ENCODE results near the gene MLLT6. TPM values are rescaled to one million over a fixed set of nuclear protein-coding genes. Genes with fewer than 3 reads are reported as not detected.

MLLT6 gene
- total and polyA plus RNA-seq, 2 of the 13 experiments (the other 11 are each of a cell fraction or from before 2014, with no cell fraction given), result 50.7 to 69.5 TPM

- TF ChIP-seq ATRX (CRISPR knock-in tag; IDR thresholded peaks at IDR 0.05; ENCODE audit: borderline replicate concordance) (no peak), SPEN (CRISPR knock-in tag; IDR thresholded peaks at IDR 0.05; ENCODE audit: low read depth) (peak; percentile 57; the same call in 1 of the 2 replicates), ZNF768 (CRISPR knock-in tag; IDR thresholded peaks at IDR 0.05) (peak; percentile 98), ZSCAN25 (CRISPR knock-in tag; IDR thresholded peaks at IDR 0.05) (peak; percentile 54; the same call in 1 of the 2 replicates), FLYWCH1 (CRISPR knock-in tag; IDR thresholded peaks at IDR 0.05) (no peak), ZNF747 (CRISPR knock-in tag; IDR thresholded peaks at IDR 0.05; ENCODE audit: borderline replicate concordance) (no peak), ZNF572 (CRISPR knock-in tag; IDR thresholded peaks at IDR 0.05) (no peak), POGK (CRISPR knock-in tag; conservative IDR thresholded peaks at IDR 0.05) (peak; percentile 56; the same call in 1 of the 2 replicates), ZNF749 (CRISPR knock-in tag; IDR thresholded peaks at IDR 0.05; ENCODE audit: borderline replicate concordance) (peak; percentile 35; the same call in 1 of the 2 replicates), ZNF331 (CRISPR knock-in tag; IDR thresholded peaks at IDR 0.05) (peak; percentile 83; the same call in 1 of the 2 replicates), ZNF382 (CRISPR knock-in tag; IDR thresholded peaks at IDR 0.05; ENCODE audit: borderline replicate concordance) (no peak), ZMYM2 (CRISPR knock-in tag; IDR thresholded peaks at IDR 0.05) (no peak), CSRNP1 (CRISPR knock-in tag; IDR thresholded peaks at IDR 0.05) (no peak), CHD4 (IDR thresholded peaks at IDR 0.05; ENCODE audit: borderline replicate concordance, low read length) (peak; percentile 99), RARG (CRISPR knock-in tag; IDR thresholded peaks at IDR 0.05; ENCODE audit: low read depth) (no peak), NFYB (CRISPR knock-in tag; IDR thresholded peaks at IDR 0.05) (no peak), ZNF296 (CRISPR knock-in tag; conservative IDR thresholded peaks at IDR 0.05) (no peak), ZNF557 (CRISPR knock-in tag; IDR thresholded peaks at IDR 0.05) (no peak), RBFOX2 (IDR thresholded peaks at IDR 0.05; ENCODE audit: low read depth, low read length) (no peak), ZBTB38 (CRISPR knock-in tag; IDR thresholded peaks at IDR 0.05) (no peak), ZNF543 (CRISPR knock-in tag; IDR thresholded peaks at IDR 0.05) (no peak), ZNF24 (IDR thresholded peaks at IDR 0.05) (peak; percentile 49), EP300 (IDR thresholded peaks at IDR 0.05; ENCODE audit: low read depth in 2 of 2, low read length in 2 of 2) (no peak), EP300 (CRISPR knock-in tag; IDR thresholded peaks at IDR 0.05; ENCODE audit: borderline replicate concordance) (0 out of 2 replicates have a peak, but pooled peaks have one; percentile 63), BRF2 (CRISPR knock-in tag; IDR thresholded peaks at IDR 0.05) (peak; percentile 69; the same call in 1 of the 2 replicates), SMARCC2 (IDR thresholded peaks at IDR 0.05) (no peak), ZNF549 (CRISPR knock-in tag; IDR thresholded peaks at IDR 0.05) (no peak), ZFAT (CRISPR knock-in tag; conservative IDR thresholded peaks at IDR 0.05) (no peak)
Measured at GRCh38 chr17:38667099-38667786, 37.8 kb upstream of the MLLT6 start (continued).

All from HepG2 (cell line).